ENCODE data around the gene USP28. TPM values are rescaled to one million over a fixed set of nuclear protein-coding genes. Genes with fewer than 3 reads are reported as not detected.

The USP28 gene
- total RNA-seq, 2 donors from 2014 or later = 17.9 to 31.0 TPM

- ATAC-seq (no peak), DNase-seq (no peak)
- Histone ChIP-seq H3K27me3 (no peaks in the 10 kb centered on the region), H3K4me3 (no peak overlapping the region), H3K27ac (no peak overlapping the region), H3K36me3 (replicated peaks in 1 of 2; ENCODE audit: insufficient read depth in 1 of 2, low read depth in 2 of 2) (peaks cover 0 to 6% of the 10 kb centered on the region in 2 donors), H3K4me1 (no peaks in the 10 kb centered on the region), H3K9me3 (no peaks in the 10 kb centered on the region)
- 89 to 96% methylated on average over 6 of the region's 6 CpGs for WGBS, 2 donors
- TF ChIP-seq POLR2A (IDR thresholded peaks at IDR 0.05) = no peak
- TF ChIP-seq CTCF (IDR thresholded peaks at IDR 0.05) = no peak
- intact Hi-C loops (cut with DNase I) = no loop called here
Measured at GRCh38 chr11:113817626-113818025, 57.7 kb downstream of the USP28 start.

GRCh38 chr11:113817162-113817561 is 58.2 kb downstream of the USP28 start:
- ATAC-seq (no peak), DNase-seq (no peak)
- Histone ChIP-seq H3K9me3 (no peaks in the 10 kb centered on the region), H3K4me1 (no peaks in the 10 kb centered on the region), H3K4me3 (no peak overlapping the region), H3K36me3 (replicated peaks in 1 of 2; ENCODE audit: insufficient read depth in 1 of 2, low read depth in 2 of 2) (peaks cover 0 to 5% of the 10 kb centered on the region in 2 donors), H3K27me3 (no peaks in the 10 kb centered on the region), H3K27ac (no peak overlapping the region)
- WGBS, 2 donors = 79 to 90% methylated on average over 1 of the region's 1 CpG
- intact Hi-C loops (cut with DNase I) = no loop called here
- TF ChIP-seq CTCF (IDR thresholded peaks at IDR 0.05) = no peak
- no peak for TF ChIP-seq POLR2A (IDR thresholded peaks at IDR 0.05)

- DNase-seq = no peak
- TF ChIP-seq CTCF (IDR thresholded peaks at IDR 0.05) (no peak), POLR2A (IDR thresholded peaks at IDR 0.05) (no peak)
Measured at GRCh38 chr11:113814181-113814580, 61.2 kb downstream of the USP28 start.

GRCh38 chr11:113808931-113809330 is 66.4 kb downstream of the USP28 start:
- Histone ChIP-seq H3K27ac (no peak overlapping the region), H3K4me1 (no peaks in the 10 kb centered on the region), H3K9me3 (no peaks in the 10 kb centered on the region), H3K27me3 (no peaks in the 10 kb centered on the region), H3K36me3 (replicated peaks in 1 of 2; ENCODE audit: insufficient read depth in 1 of 2, low read depth in 2 of 2) (peaks cover 0 to 11% of the 10 kb centered on the region in 2 donors), H3K4me3 (no peak overlapping the region)
- TF ChIP-seq POLR2A (IDR thresholded peaks at IDR 0.05) (no peak), CTCF (IDR thresholded peaks at IDR 0.05) (no peak)
- 43 to 46% methylated on average over 2 of the region's 2 CpGs for WGBS, 2 donors
- intact Hi-C loops (cut with DNase I) = no loop called here
- ATAC-seq (no peak), DNase-seq (no peak)

More at GRCh38 chr11:113814181-113814580, 61.2 kb downstream of the USP28 start:
- intact Hi-C loops (cut with DNase I) = no loop called here
- H3K4me3 ChIP-seq = no peak overlapping the region
- H3K9me3 ChIP-seq = no peaks in the 10 kb centered on the region
- ATAC-seq = no peak
- H3K27ac ChIP-seq = no peak overlapping the region
- H3K36me3 ChIP-seq (replicated peaks in 1 of 2; ENCODE audit: insufficient read depth in 1 of 2, low read depth in 2 of 2) = peaks cover 0 to 2% of the 10 kb centered on the region in 2 donors
- H3K27me3 ChIP-seq = no peaks in the 10 kb centered on the region
- H3K4me1 ChIP-seq = no peaks in the 10 kb centered on the region

GRCh38 chr11:113806406-113806805 is 69.0 kb downstream of the USP28 start:
- intact Hi-C loops (cut with DNase I) = no loop called here
- no peak for ATAC-seq
- H3K27me3 ChIP-seq = no peaks in the 10 kb centered on the region
- no peak overlapping the region for H3K27ac ChIP-seq
- H3K9me3 ChIP-seq = no peaks in the 10 kb centered on the region
- H3K36me3 ChIP-seq (replicated peaks in 1 of 2; ENCODE audit: insufficient read depth in 1 of 2, low read depth in 2 of 2) = peaks cover 0 to 19% of the 10 kb centered on the region in 2 donors
- H3K4me1 ChIP-seq = no peaks in the 10 kb centered on the region
- 98 to 100% methylated on average over 2 of the region's 2 CpGs for WGBS, 2 donors
- DNase-seq = peak in 1 of 4 donors; percentile 11
- no peak overlapping the region for H3K4me3 ChIP-seq
- TF ChIP-seq POLR2A (IDR thresholded peaks at IDR 0.05) (no peak), CTCF (IDR thresholded peaks at IDR 0.05) (peak in 1 of 7 experiments; percentile 8)

Measured in body of pancreas (tissue), 4 donors.